ENCODE results near the gene RNASE4.
"Not testable (repeated sequence)": the region's sequence is repeated elsewhere in the genome, so short reads cannot be mapped to it uniquely, and the experiment has no call there.

The RNASE4 gene

GRCh38 chr14:20719777-20720176 lies 35.4 kb downstream of the RNASE4 start:
- POLR2A ChIA-PET, result no interaction called here
- no peak for DNase-seq (ENCODE audit: extremely low spot score)
- TF ChIP-seq, protein P1, sequence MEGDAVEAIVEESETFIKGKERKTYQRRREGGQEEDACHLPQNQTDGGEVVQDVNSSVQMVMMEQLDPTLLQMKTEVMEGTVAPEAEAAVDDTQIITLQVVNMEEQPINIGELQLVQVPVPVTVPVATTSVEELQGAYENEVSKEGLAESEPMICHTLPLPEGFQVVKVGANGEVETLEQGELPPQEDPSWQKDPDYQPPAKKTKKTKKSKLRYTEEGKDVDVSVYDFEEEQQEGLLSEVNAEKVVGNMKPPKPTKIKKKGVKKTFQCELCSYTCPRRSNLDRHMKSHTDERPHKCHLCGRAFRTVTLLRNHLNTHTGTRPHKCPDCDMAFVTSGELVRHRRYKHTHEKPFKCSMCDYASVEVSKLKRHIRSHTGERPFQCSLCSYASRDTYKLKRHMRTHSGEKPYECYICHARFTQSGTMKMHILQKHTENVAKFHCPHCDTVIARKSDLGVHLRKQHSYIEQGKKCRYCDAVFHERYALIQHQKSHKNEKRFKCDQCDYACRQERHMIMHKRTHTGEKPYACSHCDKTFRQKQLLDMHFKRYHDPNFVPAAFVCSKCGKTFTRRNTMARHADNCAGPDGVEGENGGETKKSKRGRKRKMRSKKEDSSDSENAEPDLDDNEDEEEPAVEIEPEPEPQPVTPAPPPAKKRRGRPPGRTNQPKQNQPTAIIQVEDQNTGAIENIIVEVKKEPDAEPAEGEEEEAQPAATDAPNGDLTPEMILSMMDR (IDR thresholded peaks at IDR 0.05; ENCODE audit: control extremely low read depth, extremely low read depth, low read depth, missing control alignments), result no peak
- CTCF ChIA-PET, result interaction anchor here (1.0 kb wide), 1 partner anchor 13 kb away, joined by 3 read pairs; no protein-coding TSS in a partner anchor

DNA sequence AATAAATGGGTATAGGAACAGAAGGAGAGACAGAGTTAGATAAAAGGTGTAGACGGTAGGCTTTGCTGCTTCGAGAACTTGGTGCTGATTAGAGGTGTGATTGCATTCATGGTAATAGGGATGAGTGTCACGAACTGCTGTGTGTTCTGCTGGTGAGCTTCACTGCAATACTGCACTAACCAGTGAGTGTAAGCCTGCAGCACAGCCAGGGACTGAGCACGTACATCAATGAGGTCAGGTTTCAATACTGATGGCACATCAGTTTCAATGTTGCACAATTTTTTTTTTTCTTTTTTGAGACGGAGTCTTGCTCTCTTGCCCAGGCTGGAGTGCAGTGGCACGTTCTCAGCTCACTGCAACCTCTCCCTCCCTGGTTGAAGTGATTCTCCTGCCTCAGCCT lies 36.4 kb downstream of the RNASE4 start:
- DNase-seq (ENCODE audit: extremely low spot score), result no peak
- ChIA-PET POLR2A (no interaction called here), CTCF (interaction anchor here (1.4 to 2.3 kb wide), 2 partner anchors 18 to 138 kb away, joined by 4 to 8 read pairs; no protein-coding TSS in a partner anchor)
- TF ChIP-seq, protein P1 (IDR thresholded peaks at IDR 0.05; ENCODE audit: control extremely low read depth, extremely low read depth, low read depth, missing control alignments), result no peak

GRCh38 chr14:20722016-20722415 lies 37.7 kb downstream of the RNASE4 start:
- TF ChIP-seq, protein P1 (IDR thresholded peaks at IDR 0.05; ENCODE audit: control extremely low read depth, extremely low read depth, low read depth, missing control alignments), result no peak
- ChIA-PET POLR2A (no interaction called here), CTCF (interaction anchor here (1.4 to 2.3 kb wide), 4 partner anchors 13 to 136 kb away, joined by 3 to 8 read pairs (median 5); no protein-coding TSS in a partner anchor)
- DNase-seq (ENCODE audit: extremely low spot score), result no peak

- TF ChIP-seq, protein P1 (IDR thresholded peaks at IDR 0.05; ENCODE audit: control extremely low read depth, extremely low read depth, low read depth, missing control alignments), result no peak
- ChIA-PET POLR2A (no interaction called here), CTCF (interaction anchor here (1.4 kb wide), 1 partner anchor 52 kb away, joined by 3 read pairs; no protein-coding TSS in a partner anchor)
- no peak for DNase-seq (ENCODE audit: extremely low spot score)
Observed at GRCh38 chr14:20723488-20723887, 39.1 kb downstream of the RNASE4 start.

GRCh38 chr14:20726121-20726520 lies 41.8 kb downstream of the RNASE4 start:
- POLR2A ChIA-PET; DNase-seq (ENCODE audit: extremely low spot score): not testable (repeated sequence)
- CTCF ChIA-PET, result interaction anchor here (1.3 kb wide), 1 partner anchor 131 kb away, joined by 3 read pairs; no protein-coding TSS in a partner anchor

DNA sequence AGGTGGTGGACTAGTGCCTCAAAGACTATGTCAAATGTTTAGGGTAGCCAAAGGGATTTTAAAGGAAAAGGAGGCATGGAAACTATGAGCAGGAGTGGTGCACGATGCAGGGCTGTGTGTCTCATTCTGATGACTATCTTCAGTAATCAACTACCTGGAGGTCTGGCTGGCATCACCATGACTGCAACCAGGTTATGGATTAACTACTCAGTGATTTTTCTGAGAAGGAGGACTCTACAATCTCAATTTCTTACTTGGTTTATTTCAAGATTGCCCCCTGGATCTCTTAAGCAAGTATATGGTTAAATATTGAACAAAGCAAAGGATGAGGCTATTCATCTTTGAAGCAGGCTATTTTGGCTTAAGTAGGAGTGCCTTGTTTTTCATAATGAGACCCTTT lies 42.2 kb downstream of the RNASE4 start:
- TF ChIP-seq, protein P1 (IDR thresholded peaks at IDR 0.05; ENCODE audit: control extremely low read depth, extremely low read depth, low read depth, missing control alignments), result no peak
- DNase-seq (ENCODE audit: extremely low spot score), result no peak
- POLR2A ChIA-PET, result no interaction called here
- CTCF ChIA-PET, result interaction anchor here (1.3 kb wide), 1 partner anchor 131 kb away, joined by 3 read pairs; no protein-coding TSS in a partner anchor

DNA sequence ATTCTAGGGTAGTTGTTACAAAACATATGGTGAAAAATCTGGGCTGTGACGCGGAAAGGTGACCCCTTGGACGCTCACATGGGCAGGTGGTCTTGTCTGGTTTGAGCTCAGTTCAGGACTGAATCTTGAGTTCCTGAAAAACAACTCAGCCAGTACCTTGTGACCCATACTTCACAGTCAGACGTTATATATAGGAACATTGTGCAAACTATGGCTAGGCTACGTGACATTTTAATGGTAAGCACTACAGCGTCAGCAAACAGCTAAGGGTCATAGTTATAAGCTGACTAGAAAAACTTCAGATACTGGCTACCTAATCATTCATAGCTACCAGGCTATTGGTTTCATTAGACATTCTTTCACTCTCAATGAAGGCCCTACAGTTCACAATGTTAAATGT lies 46.5 kb downstream of the RNASE4 start:
- ChIA-PET POLR2A (no interaction called here), CTCF (interaction anchor here (1.0 to 1.7 kb wide), 5 partner anchors 8 to 240 kb away, joined by 3 to 7 read pairs (median 3); partner anchors contain the start of gene EDDM3A)
- DNase-seq (ENCODE audit: extremely low spot score), result no peak
- TF ChIP-seq, protein P1 (IDR thresholded peaks at IDR 0.05; ENCODE audit: control extremely low read depth, extremely low read depth, low read depth, missing control alignments), result no peak
